Measurements from ENCODE around the gene UPK3A.

- TF ChIP-seq, protein P1, sequence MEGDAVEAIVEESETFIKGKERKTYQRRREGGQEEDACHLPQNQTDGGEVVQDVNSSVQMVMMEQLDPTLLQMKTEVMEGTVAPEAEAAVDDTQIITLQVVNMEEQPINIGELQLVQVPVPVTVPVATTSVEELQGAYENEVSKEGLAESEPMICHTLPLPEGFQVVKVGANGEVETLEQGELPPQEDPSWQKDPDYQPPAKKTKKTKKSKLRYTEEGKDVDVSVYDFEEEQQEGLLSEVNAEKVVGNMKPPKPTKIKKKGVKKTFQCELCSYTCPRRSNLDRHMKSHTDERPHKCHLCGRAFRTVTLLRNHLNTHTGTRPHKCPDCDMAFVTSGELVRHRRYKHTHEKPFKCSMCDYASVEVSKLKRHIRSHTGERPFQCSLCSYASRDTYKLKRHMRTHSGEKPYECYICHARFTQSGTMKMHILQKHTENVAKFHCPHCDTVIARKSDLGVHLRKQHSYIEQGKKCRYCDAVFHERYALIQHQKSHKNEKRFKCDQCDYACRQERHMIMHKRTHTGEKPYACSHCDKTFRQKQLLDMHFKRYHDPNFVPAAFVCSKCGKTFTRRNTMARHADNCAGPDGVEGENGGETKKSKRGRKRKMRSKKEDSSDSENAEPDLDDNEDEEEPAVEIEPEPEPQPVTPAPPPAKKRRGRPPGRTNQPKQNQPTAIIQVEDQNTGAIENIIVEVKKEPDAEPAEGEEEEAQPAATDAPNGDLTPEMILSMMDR (IDR thresholded peaks at IDR 0.05; ENCODE audit: borderline replicate concordance, extremely low read depth, low read length, poor library complexity, severe bottlenecking), result no peak
- TF ChIP-seq EZH2 (IDR thresholded peaks at IDR 0.05; ENCODE audit: borderline replicate concordance, low read depth, low read length, severe bottlenecking), result no peak
Measured at GRCh38 chr22:45344334-45344733, 59.6 kb downstream of the UPK3A start.

Measured in DND-41 (cell line).